K562 (cell line): ENCODE measurements around the gene CCDC60. TPM values are rescaled to one million over a fixed set of nuclear protein-coding genes. Genes with fewer than 3 reads are reported as not detected.

Experiments used
- HLTF ChIP-seq: fragments of 450-650 bp; IDR thresholded peaks from 2 replicates; pipeline ENCODE4 v1.6.1; 2016
- SIRT6 ChIP-seq: IDR thresholded peaks from one replicate; pipeline ENCODE4 v1.6.1; 2012; ENCODE audit warnings: low read depth, mild to moderate bottlenecking, control low read depth, inconsistent platforms, low read length, moderate library complexity
- SMAD1 ChIP-seq: fragments of 150-350 bp; IDR thresholded peaks from 2 replicates; pipeline ENCODE4 v1.6.1; 2014; ENCODE audit warnings: low read length, low read depth; ENCODE audit not compliant: partially characterized antibody
- SP1 ChIP-seq: sonication (generic); formaldehyde crosslinking; IDR thresholded peaks from 2 replicates; pipeline ENCODE4 v1.8.1; 2022; ENCODE audit warnings: mild to moderate bottlenecking, missing genetic modification reagents
- STAT5A ChIP-seq: IDR thresholded peaks from 2 replicates; pipeline ENCODE4 v1.6.1; 2012; ENCODE audit warnings: low read length, inconsistent platforms, borderline replicate concordance
- TGIF2 ChIP-seq: sonication (generic); formaldehyde crosslinking; IDR thresholded peaks from 2 replicates; pipeline ENCODE4 v1.8.1; 2022; ENCODE audit warnings: mild to moderate bottlenecking, missing genetic modification reagents, moderate library complexity
- ZNF212 ChIP-seq: fragments of 450-650 bp; formaldehyde crosslinking; IDR thresholded peaks from 2 replicates; pipeline ENCODE4 v1.4.0; 2020; ENCODE audit warnings: mild to moderate bottlenecking
- ZNF551 ChIP-seq: fragments of 250-450 bp; sonication (Bioruptor Pico); IDR thresholded peaks from 2 replicates; pipeline ENCODE4 v1.5.0; 2021; ENCODE audit warnings: mild to moderate bottlenecking, moderate library complexity
- polyA plus RNA-seq, 8 experiments: library from polyadenylated mRNA; depleted of rRNA in 4 of 8; stranded (reverse) in 5 of 8; unstranded in 3 of 8; fragments of >200 nt; fragmentation: Nextera tagmentation in 2 of 8; fragmentation: Illumina TruSeq in 1 of 8; extraction: Ambion mirVana in 2 of 8; extraction: Trizol in 1 of 8; gene quantifications; 2 replicates each; pipeline versions ENCODE4 v1.2.1 to v1.2.3, GENCODE V29; 2011 to 2014; ENCODE audit warnings: inconsistent platforms in 1 of 8, missing spikeins in 1 of 8
- total RNA-seq, 7 experiments: library from RNA; depleted of rRNA in 6 of 7; stranded (reverse); fragments of >200 nt in 6 of 7; fragmentation: Illumina TruSeq in 2 of 7; extraction: Trizol in 2 of 7; gene quantifications; 2 replicates each; pipeline versions ENCODE4 v1.2.1 to v1.2.3, GENCODE V29; 2011 to 2021; ENCODE audit warnings: low replicate concordance in 1 of 7
- TF ChIP-seq, protein P1 (sequence below), 2 experiments: fragments of 450-650 bp; IDR thresholded peaks; 2 replicates each; pipeline ENCODE4 v1.6.1; 2016; ENCODE audit warnings: mild to moderate bottlenecking in 2 of 2, borderline replicate concordance in 1 of 2, low read depth in 1 of 2, moderate library complexity in 1 of 2

The CCDC60 gene
- total and polyA plus RNA-seq, 9 of the 15 experiments (the other 6 are each of a cell fraction or from before 2014, with no cell fraction given) = not detected

DNA sequence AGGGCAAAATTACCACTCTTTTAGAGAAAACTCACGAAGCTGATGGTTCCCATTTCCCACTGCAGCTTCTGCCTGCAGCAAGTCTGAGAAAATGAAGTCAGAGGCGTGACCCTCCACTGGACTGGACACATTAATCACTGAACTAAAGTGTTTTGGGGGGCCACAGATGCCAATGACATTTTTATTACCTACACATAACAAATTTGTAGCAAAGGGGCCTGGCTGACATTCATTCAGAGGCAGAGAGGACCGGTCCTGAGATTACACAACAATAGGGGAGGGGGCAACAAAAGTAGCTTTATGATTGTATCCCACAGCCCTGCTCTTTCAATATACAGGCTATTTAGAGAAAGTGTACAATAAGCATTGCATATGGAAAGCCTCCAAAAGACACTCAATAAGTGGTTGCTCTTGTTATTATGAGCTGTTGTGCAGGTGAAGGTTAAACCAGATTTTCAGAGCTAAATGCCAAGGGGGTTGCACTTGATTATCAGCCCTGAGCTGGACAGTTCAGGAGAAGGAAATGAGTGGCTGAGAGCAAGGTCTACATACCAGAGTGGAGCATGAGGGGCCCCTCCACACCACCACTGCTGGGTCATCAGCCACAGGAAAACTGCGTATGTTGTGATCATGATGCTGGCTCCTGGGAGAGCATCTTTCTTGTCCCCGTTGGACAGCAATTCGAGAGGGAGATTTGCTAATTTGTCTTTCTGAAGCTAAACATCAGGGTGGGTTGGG lies 41.5 kb upstream of the CCDC60 start (continued):
- TF ChIP-seq, protein P1, sequence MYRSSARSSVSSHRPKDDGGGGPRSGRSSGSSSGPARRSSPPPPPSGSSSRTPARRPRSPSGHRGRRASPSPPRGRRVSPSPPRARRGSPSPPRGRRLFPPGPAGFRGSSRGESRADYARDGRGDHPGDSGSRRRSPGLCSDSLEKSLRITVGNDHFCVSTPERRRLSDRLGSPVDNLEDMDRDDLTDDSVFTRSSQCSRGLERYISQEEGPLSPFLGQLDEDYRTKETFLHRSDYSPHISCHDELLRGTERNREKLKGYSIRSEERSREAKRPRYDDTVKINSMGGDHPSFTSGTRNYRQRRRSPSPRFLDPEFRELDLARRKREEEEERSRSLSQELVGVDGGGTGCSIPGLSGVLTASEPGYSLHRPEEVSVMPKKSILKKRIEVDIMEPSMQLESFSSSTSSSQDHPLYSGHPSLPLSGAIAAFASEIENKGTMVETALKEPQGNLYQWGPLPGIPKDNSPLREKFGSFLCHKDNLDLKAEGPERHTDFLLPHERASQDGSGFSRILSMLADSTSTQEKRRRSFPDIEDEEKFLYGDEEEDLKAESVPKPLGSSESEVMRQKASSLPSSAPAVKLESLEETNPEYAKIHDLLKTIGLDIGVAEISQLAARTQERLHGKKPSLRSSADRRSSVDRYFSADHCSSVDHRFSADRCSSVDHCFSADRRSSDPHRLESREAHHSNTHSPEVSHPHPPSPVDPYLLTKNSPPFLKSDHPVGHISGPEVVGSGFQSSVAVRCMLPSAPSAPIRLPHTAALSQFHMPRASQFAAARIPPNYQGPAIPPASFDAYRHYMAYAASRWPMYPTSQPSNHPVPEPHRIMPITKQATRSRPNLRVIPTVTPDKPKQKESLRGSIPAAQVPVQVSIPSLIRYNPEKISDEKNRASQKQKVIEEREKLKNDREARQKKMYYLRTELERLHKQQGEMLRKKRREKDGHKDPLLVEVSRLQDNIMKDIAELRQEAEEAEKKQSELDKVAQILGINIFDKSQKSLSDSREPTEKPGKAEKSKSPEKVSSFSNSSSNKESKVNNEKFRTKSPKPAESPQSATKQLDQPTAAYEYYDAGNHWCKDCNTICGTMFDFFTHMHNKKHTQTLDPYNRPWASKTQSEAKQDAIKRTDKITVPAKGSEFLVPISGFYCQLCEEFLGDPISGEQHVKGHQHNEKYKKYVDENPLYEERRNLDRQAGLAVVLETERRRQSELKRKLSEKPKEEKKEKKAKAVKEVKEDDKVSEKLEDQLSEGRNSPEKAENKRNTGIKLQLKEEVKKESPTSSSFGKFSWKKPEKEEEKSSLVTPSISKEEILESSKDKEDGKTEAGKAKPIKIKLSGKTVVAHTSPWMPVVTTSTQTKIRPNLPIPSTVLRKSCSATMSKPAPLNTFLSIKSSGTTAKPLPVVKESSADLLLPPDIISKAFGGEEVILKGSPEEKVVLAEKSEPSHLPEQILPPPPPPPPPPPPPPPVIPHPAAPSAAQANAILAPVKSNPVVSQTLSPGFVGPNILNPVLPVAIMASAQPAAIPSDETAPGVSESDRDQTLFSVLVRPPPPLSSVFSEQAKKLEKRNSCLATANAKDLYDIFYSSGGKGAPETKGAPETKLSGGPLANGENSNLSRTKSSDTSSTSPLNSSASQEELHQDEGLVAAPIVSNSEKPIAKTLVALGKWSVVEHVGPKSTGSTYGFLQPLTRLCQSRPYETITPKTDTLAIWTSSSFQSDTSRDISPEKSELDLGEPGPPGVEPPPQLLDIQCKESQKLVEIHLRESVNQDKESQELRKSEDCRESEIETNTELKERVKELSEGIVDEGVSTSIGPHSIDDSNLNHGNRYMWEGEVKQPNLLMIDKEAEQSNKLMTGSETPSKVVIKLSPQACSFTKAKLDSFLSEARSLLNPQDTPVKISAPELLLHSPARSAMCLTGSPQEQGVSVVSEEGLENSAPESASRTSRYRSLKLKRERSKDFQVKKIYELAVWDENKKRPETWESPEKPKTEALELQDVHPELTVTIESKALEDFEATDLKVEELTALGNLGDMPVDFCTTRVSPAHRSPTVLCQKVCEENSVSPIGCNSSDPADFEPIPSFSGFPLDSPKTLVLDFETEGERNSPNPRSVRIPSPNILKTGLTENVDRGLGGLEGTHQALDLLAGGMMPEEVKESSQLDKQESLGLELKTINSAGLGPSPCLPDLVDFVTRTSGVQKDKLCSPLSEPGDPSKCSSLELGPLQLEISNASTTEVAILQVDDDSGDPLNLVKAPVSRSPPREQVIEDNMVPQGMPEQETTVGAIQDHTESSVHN (IDR thresholded peaks at IDR 0.05; ENCODE audit: borderline replicate concordance in 1 of 2, low read depth in 1 of 2) = no peak
- TF ChIP-seq SP1 (CRISPR knock-in tag) = no peak
- TF ChIP-seq HLTF = no peak
- no peak for TF ChIP-seq ZNF212
- TF ChIP-seq ZNF551 (CRISPR knock-in tag) = no peak
- TF ChIP-seq STAT5A = no peak
- no peak for TF ChIP-seq SMAD1
- TF ChIP-seq TGIF2 (CRISPR knock-in tag) = no peak
- no peak for TF ChIP-seq SIRT6
- TF ChIP-seq, all 486 proteins: peak for 0
